ENCODE data around the gene LSMEM2.
"Not testable (repeated sequence)": the region's sequence is repeated elsewhere in the genome, so short reads cannot be mapped to it uniquely, and the experiment has no call there.

Gene LSMEM2

DNA sequence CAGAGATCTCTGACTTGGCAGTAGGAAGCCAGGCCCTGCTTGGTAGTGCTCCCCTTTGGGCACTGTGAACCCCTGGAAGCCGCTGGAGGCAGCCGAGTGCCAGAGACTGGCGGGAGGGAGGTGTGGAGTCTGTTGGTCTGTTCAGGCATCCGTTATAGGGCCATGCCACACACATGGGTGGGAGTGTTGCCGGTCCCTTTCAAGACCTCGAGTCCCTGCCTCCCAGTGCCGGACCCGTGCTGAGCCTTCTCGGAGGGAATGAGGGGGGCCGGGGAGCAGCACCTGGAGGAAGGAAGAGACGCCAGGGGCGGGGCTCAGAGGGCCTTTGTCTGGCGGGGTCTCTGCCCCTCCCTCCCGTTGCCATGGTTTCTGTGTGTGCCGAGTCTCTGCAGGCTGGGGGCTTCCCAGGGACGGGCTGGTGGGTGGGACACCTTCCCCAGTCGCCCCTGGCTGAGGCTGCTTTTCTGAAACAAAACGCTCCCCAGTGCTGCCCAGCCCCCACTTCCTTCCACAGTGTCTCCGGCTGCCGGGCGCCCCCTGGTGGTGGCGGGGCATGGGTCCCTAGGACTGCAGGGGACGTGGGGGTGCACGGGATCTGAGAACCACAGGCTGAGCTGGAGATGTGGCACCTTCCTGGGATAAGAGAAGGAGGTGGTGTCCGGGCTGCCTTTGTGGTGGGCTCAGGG is 32.9 kb upstream of the LSMEM2 start:
- peak; percentile 91 for DNase-seq (ENCODE audit: low read depth)

GRCh38 chr3:50246517-50246954 is 32.4 kb upstream of the LSMEM2 start:
- peak; percentile 80 for DNase-seq (ENCODE audit: low read depth)

- no peak for DNase-seq (ENCODE audit: low read depth)
These were observed 30.5 kb upstream of the LSMEM2 start for GRCh38 chr3:50248387-50248786.

DNA sequence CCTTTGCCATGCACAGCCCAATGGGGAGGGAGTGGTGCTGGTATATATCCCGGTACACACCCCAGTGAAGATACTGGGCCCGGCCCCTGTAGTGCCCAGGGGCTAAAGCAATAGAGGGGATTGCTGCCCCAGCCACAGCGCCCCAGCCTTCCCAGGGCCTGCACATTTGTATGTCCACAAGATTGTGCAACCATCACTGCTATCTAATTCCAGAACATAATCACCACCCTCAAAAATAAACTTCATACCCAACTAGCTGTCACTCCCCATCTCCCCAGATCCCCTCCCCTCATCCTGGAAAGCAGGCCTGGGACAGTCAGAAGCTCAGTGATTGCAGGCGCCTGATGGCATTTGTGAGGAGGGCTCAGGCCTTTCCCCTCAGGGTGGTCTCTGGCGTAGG is 29.4 kb upstream of the LSMEM2 start:
- no peak for DNase-seq (ENCODE audit: low read depth)

GRCh38 chr3:50250514-50250913 is 28.4 kb upstream of the LSMEM2 start:
- no peak for DNase-seq (ENCODE audit: low read depth)

DNA sequence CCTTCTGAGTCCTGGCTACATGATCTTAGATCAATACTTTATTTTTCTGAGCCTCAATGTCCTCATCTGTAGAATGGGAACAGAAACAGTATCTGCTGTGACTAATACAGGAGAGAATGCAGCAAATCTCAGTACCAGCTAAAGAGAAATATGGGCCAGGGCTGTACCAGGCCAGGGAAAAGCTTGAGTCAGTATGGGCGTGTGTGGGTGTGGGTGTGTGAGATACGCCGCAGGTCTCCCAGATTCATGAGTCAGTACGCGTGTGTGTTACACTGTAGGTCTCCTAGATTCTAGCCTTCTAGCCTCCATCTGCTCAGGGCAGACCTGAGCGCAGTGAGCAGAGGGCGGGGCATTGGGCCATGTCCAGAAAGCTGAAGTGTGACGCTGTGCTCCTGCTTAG is 27.7 kb upstream of the LSMEM2 start:
- DNase-seq (ENCODE audit: low read depth) = no peak

DNA sequence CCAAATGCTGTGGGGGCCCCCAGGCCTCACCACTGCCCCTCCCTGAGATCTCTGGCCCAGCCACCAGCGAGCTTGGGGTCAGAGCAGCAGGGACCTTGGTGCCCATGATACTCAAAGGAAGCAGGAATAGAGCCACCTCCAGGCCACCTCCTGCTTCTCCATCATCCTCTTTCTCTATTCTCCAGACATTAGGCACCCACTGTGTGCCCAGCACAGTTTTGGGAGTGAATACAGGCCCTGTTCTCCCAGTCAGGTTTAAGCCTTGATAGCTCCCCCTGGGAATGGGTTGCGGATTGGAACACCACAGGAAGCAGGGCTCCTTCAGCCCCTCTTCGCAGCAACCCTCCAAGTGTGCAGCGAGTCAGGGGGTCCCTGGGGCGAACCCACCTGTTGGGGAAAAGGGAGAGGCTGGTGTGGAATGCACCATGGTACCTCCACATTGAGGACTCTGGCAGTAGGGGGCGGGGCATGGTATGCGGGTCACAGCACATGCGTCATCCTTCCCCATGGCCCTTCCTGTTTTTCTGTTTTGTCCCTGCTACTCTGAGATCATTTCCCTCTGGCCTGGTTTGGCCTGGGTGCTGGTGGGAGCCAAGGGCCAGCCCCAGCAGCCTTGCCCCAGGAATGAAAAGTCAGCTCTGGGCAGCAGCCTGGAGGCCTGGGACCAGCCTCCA is 24.2 kb upstream of the LSMEM2 start:
- no peak for DNase-seq (ENCODE audit: low read depth)

DNA sequence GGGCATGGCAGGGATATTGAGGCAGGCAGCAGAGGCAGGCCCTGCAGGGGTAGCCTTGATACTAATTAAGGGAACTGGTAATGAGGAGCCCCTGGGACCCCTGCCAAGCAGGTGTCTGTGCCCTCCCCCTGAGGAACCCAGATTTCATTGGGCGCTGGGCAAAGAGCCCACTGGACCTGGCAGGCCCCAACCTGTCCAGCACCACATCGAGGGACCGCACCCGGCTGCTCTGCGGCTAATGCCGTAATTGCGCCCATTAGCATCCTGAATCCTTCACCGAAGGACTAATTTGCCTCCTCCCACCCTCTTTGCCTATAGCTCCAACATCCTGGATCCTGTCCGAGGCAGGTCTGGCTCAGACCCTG is 23.7 kb upstream of the LSMEM2 start:
- DNase-seq (ENCODE audit: low read depth) = no peak

- no peak for DNase-seq (ENCODE audit: low read depth)
These were observed 21.7 kb upstream of the LSMEM2 start for GRCh38 chr3:50256978-50257890.

DNA sequence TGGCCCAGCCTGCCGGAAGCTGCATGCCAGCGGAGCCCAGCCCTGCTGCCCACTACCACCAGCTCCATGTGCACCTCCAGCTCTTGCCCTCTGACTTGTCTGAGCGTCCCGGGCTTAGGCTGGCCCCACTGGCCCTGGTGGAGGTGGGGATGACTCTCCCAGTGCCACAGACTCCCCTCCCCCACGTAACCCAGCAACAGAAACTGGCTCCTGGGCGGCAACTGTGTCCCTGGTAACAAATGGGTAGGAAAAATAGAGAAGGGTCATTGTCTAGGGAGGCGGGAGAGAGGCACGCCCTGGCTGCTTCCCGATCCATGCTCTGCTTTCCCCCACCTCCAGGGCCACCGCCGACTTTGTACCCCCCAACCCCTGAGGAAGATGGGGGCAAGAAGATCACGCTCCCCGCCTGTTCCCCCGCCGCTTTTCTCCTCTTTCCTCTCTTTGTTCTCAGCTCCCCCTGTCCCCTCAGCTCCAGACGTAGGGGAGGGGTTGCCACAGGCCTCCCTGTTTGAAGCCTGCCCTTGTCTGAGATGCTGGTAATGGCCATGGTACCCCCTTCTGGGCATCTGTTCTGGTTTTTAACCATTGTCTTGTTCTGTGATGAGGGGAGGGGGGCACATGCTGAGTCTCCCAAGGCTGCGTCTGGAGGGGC is 20.7 kb upstream of the LSMEM2 start:
- DNase-seq (ENCODE audit: low read depth) = no peak

GRCh38 chr3:50258979-50259378 is 19.9 kb upstream of the LSMEM2 start:
- DNase-seq (ENCODE audit: low read depth) = no peak

DNA sequence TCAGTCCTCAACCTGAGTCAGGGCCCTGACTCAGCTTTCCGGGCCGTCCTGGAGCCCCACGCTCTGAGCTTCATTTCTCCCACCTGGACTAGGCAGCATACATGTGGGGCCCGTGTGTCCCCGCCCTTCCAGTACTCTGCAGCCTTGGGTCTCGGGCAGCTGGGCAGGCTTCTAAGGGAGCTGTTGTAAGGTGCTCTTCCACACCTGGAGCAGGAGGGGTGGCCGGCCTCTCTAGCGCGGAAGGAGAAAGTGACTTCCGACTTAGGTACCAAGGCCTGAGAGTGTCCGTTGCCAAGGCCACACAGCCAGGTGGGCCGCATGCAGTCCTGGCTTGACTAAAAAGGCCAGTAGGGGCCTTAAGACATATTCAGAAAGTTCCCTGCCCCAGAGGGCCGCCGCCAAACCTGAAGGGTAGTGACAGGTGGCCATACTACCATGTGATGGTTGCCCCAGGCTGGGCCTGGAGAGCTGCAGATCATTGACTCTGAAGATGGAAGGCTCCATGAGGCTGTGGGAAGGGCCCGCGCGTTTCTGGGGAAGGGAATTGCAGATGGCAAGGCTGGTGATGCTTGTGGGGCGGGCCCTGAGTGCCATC is 19.4 kb upstream of the LSMEM2 start:
- DNase-seq (ENCODE audit: low read depth) = no peak

- peak; percentile 82 for DNase-seq (ENCODE audit: low read depth)
These were observed 18.6 kb upstream of the LSMEM2 start for GRCh38 chr3:50260027-50260941.

DNA sequence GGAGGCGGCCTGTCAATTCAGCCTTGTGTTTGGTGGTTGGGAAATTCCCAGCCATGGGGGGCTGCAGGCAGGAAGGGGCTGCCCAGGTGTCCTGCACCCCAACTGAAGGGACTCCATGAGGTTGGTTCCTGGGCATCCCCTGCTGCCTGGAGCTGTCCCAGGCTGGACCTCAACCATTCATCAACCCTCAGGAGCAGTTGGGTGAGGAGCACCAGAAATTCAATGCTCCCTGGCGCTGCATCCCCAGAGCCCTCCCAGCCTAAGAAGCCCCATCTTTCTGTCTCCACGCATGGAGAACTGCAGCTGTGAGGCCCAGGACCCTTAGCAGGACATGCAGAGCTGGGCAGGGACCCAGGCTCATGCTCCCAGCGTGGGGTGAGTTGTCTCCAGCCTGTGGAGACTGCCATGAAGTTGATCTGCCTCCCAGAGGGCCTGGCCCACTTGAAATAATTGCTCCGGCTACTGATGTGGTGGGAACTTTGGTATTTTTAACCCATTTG is 17.9 kb upstream of the LSMEM2 start:
- no peak for DNase-seq (ENCODE audit: low read depth)

DNA sequence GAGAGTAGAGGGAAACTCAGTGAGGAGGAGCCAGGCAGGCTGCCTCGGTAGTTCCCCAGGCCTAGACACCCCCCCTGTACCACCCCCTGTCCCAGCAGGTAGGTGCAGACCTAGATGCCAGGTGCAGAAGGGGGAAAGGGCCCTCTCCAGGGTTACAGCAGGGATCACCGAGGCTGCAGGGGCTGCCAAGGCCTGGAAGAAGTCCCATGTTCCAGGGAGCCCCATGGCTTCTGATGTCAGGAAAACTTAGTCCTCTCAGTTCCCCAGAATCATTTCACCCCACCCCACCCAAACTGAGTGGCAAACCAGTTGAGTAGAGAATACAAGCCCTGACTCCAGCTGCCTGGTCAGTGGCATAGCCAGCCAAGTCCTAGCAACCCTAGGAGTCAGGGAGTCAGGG is 17.4 kb upstream of the LSMEM2 start:
- no peak for DNase-seq (ENCODE audit: low read depth)

DNA sequence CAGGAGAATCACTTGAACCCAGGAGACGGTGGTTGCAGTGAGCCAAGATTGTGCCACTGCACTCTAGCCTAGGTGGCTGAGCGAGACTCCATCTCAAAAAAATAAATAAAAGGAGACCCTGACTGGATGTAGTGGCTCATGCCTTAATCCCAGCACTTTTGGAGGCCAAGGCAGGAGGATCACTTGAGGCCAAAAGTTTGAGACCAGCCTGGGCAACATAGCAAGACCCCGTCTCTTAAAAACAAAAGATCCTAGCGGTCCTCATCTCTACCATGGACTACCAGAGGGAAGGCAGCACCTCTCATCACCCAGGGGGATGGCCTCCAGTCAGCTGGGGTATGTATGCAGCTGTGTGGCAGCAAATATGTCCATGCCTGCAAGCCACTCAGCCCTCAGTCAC is 16.7 kb upstream of the LSMEM2 start:
- not testable (repeated sequence) for DNase-seq (ENCODE audit: low read depth)

DNA sequence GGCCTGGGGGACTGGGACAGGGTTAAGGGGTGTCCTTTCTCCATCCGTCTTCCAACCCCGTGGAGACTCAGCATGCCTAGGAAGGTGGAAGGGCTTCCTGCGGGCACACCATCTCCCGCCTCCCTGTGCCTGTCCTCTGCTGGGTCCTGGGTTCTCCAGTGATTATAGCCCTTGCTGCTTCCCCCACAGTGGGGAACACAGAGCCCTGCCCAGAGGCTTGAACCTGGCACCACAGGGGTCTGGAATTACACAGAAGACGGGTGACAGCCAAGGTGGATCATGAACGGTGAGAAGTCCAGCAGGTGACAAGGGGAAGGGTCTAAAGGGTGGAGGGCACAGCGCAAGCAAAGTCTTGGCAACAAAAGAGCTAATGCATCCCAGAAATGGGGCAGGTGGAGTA is 16.1 kb upstream of the LSMEM2 start:
- DNase-seq (ENCODE audit: low read depth) = no peak

GRCh38 chr3:50263478-50264382 is 15.2 kb upstream of the LSMEM2 start:
- DNase-seq (ENCODE audit: low read depth) = no peak

DNA sequence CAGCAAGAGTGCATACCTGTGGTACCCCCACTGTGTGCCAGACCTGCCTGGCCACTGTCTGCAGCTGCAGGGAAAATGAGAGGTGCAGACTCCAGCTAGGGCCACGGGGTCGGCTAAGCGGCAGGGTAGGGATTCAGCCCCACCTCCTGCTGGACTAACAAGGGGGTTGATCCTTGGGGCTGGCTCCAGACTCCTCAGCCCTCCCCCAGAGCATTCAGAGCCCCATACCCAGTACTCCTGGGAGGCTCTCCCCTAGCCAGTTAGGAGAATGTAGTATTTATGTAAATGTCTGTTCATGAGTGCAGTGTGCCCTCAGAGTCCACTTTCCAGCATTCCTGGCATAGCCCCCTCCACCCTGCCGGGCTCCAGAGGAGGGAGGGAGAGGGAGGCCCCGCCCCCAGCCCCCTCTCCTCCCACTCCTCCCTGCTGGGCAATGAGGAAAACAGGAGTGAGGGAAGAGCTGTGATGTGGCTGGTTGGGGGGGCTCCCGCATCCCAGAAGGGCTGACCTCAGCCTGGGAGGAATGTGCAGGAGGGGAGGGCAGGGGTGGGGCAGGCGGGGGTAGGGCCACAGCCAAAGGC is 14.4 kb upstream of the LSMEM2 start:
- DNase-seq (ENCODE audit: low read depth) = no peak
